HG03469 (cell line): ENCODE data around the gene GMDS.

ENCODE experiments used
- ATAC-seq: cut with Tn5 transposase; IDR thresholded peaks from one replicate; pipeline ENCODE4 v1.9.1; 2021; ENCODE audit warnings: mild to moderate bottlenecking, moderate library complexity, moderate number of reproducible peaks; ENCODE audit not compliant: unreplicated experiment

Gene GMDS

GRCh38 chr6:2181567-2181966 lies 63.8 kb downstream of the GMDS start:
- ATAC-seq = no peak

GRCh38 chr6:2179950-2180349 lies 65.5 kb downstream of the GMDS start:
- no peak for ATAC-seq

GRCh38 chr6:2179241-2179640 lies 66.2 kb downstream of the GMDS start:
- ATAC-seq = no peak

GRCh38 chr6:2178125-2178524 lies 67.3 kb downstream of the GMDS start:
- no peak for ATAC-seq

- no peak for ATAC-seq
Observed at GRCh38 chr6:2175825-2176224, 69.6 kb downstream of the GMDS start.

- no peak for ATAC-seq
Observed at GRCh38 chr6:2173203-2173961, 72.0 kb downstream of the GMDS start.

- no peak for ATAC-seq
Observed at GRCh38 chr6:2171728-2172127, 73.7 kb downstream of the GMDS start.

GRCh38 chr6:2168480-2168879 lies 76.9 kb downstream of the GMDS start:
- ATAC-seq = no peak

- no peak for ATAC-seq
Observed at GRCh38 chr6:2166717-2167116, 78.7 kb downstream of the GMDS start.

GRCh38 chr6:2165286-2165685 lies 80.1 kb downstream of the GMDS start:
- no peak for ATAC-seq

- ATAC-seq = no peak
Observed at GRCh38 chr6:2164481-2164880, 80.9 kb downstream of the GMDS start.

GRCh38 chr6:2162079-2162445 lies 83.3 kb downstream of the GMDS start:
- ATAC-seq = no peak

- ATAC-seq = no peak
Observed at GRCh38 chr6:2158596-2159271, 86.7 kb downstream of the GMDS start.

GRCh38 chr6:2157441-2158127 lies 87.8 kb downstream of the GMDS start:
- peak; percentile 43 for ATAC-seq

- no peak for ATAC-seq
Observed at GRCh38 chr6:2155206-2155605, 90.2 kb downstream of the GMDS start.

- ATAC-seq = no peak
Observed at GRCh38 chr6:2149361-2150006, 95.9 kb downstream of the GMDS start.

GRCh38 chr6:2148748-2149147 lies 96.7 kb downstream of the GMDS start:
- no peak for ATAC-seq

GRCh38 chr6:2147766-2148448 lies 97.5 kb downstream of the GMDS start:
- no peak for ATAC-seq

GRCh38 chr6:2147261-2147660 lies 98.1 kb downstream of the GMDS start:
- ATAC-seq = no peak

- no peak for ATAC-seq
Observed at GRCh38 chr6:2144210-2144609, 101.2 kb downstream of the GMDS start.
